ENCODE results near the gene CDK5RAP3. TPM values are rescaled to one million over a fixed set of nuclear protein-coding genes. Genes with fewer than 3 reads are reported as not detected.

The CDK5RAP3 gene
- total and polyA plus RNA-seq, 2 experiments from 2014 or later, result 92.6 to 106 TPM

- TF ChIP-seq CTCF (conservative IDR thresholded peaks at IDR 0.05; ENCODE audit: low read depth in 2 of 2) (no peak), ZNF114 (CRISPR knock-in tag; IDR thresholded peaks at IDR 0.05) (no peak), ZNF331 (CRISPR knock-in tag; IDR thresholded peaks at IDR 0.05; ENCODE audit: low read depth) (no peak), NANOG (IDR thresholded peaks at IDR 0.05; ENCODE audit: borderline replicate concordance) (no peak), POLR2AphosphoS5 (IDR thresholded peaks at IDR 0.05; ENCODE audit: low read depth) (no peak), STAT1 (IDR thresholded peaks at IDR 0.05; ENCODE audit: unreplicated experiment) (no peak), EZH2phosphoT487 (IDR thresholded peaks at IDR 0.05; ENCODE audit: unreplicated experiment) (no peak)
- TF ChIP-seq, protein P1, sequence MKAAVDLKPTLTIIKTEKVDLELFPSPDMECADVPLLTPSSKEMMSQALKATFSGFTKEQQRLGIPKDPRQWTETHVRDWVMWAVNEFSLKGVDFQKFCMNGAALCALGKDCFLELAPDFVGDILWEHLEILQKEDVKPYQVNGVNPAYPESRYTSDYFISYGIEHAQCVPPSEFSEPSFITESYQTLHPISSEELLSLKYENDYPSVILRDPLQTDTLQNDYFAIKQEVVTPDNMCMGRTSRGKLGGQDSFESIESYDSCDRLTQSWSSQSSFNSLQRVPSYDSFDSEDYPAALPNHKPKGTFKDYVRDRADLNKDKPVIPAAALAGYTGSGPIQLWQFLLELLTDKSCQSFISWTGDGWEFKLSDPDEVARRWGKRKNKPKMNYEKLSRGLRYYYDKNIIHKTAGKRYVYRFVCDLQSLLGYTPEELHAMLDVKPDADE (IDR thresholded peaks at IDR 0.05), result no peak
- TF ChIP-seq, protein P2, sequence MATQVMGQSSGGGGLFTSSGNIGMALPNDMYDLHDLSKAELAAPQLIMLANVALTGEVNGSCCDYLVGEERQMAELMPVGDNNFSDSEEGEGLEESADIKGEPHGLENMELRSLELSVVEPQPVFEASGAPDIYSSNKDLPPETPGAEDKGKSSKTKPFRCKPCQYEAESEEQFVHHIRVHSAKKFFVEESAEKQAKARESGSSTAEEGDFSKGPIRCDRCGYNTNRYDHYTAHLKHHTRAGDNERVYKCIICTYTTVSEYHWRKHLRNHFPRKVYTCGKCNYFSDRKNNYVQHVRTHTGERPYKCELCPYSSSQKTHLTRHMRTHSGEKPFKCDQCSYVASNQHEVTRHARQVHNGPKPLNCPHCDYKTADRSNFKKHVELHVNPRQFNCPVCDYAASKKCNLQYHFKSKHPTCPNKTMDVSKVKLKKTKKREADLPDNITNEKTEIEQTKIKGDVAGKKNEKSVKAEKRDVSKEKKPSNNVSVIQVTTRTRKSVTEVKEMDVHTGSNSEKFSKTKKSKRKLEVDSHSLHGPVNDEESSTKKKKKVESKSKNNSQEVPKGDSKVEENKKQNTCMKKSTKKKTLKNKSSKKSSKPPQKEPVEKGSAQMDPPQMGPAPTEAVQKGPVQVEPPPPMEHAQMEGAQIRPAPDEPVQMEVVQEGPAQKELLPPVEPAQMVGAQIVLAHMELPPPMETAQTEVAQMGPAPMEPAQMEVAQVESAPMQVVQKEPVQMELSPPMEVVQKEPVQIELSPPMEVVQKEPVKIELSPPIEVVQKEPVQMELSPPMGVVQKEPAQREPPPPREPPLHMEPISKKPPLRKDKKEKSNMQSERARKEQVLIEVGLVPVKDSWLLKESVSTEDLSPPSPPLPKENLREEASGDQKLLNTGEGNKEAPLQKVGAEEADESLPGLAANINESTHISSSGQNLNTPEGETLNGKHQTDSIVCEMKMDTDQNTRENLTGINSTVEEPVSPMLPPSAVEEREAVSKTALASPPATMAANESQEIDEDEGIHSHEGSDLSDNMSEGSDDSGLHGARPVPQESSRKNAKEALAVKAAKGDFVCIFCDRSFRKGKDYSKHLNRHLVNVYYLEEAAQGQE (IDR thresholded peaks at IDR 0.05; ENCODE audit: unreplicated experiment), result no peak
These were observed 57.8 kb downstream of the CDK5RAP3 start (continued) for GRCh38 chr17:48028736-48029135.

- H3F3A ChIP-seq (replicated peaks; ENCODE audit: low read depth), result 0 out of 2 replicates have a peak, but pooled peaks cover 4% of the 10 kb centered on the region
- H3K4me3 ChIP-seq, result no peak overlapping the region
- ATAC-seq (no peak), DNase-seq (ENCODE audit: low spot score) (no peak)
- H3K36me3 ChIP-seq (ENCODE audit: insufficient read depth), result no peaks in the 10 kb centered on the region
- H2AFZ ChIP-seq, result no peak overlapping the region
- Mint-ChIP-seq H3K27me3 (ENCODE audit: insufficient read depth, low read depth, poor library complexity) (peaks cover 23% of the 10 kb centered on the region), H3K27ac (no peak overlapping the region), H3K9me3 (no peaks in the 10 kb centered on the region), H3K4me3 (no peak overlapping the region), H3K4me1 (peaks cover 12% of the 10 kb centered on the region), H3K36me3 (ENCODE audit: low read depth) (no peaks in the 10 kb centered on the region)
- peaks cover 8% of the 10 kb centered on the region for H3K27me3 ChIP-seq (ENCODE audit: insufficient read depth)
- H3K9me2 ChIP-seq (ENCODE audit: insufficient read depth), result peaks cover 5% of the 10 kb centered on the region; the same call in 1 of the 2 replicates
- H3K27ac ChIP-seq (ENCODE audit: low read depth), result no peak overlapping the region
- H3K4me2 ChIP-seq, result no peak overlapping the region
- H3K79me2 ChIP-seq (replicated peaks; ENCODE audit: insufficient read depth), result no peaks in the 10 kb centered on the region
- H4K20me1 ChIP-seq (replicated peaks; ENCODE audit: insufficient read depth), result no peaks in the 10 kb centered on the region
- H3K4me1 ChIP-seq (ENCODE audit: insufficient read depth), result peaks cover 8% of the 10 kb centered on the region; the same call in 1 of the 2 replicates
- TF ChIP-seq STAT1 (IDR thresholded peaks at IDR 0.05; ENCODE audit: unreplicated experiment) (no peak), POLR2AphosphoS5 (IDR thresholded peaks at IDR 0.05; ENCODE audit: low read depth) (no peak), CREB1 (CRISPR knock-in tag; IDR thresholded peaks at IDR 0.05; ENCODE audit: low read depth) (no peak), CTCF (conservative IDR thresholded peaks at IDR 0.05; ENCODE audit: low read depth in 2 of 2) (no peak), ZNF331 (CRISPR knock-in tag; IDR thresholded peaks at IDR 0.05; ENCODE audit: low read depth) (no peak), NANOG (IDR thresholded peaks at IDR 0.05; ENCODE audit: borderline replicate concordance) (no peak), JUNB (IDR thresholded peaks at IDR 0.05; ENCODE audit: unreplicated experiment) (no peak), ZNF114 (CRISPR knock-in tag; IDR thresholded peaks at IDR 0.05) (no peak), EZH2 (IDR thresholded peaks at IDR 0.05; ENCODE audit: low read depth, unreplicated experiment) (no peak), EZH2phosphoT487 (IDR thresholded peaks at IDR 0.05; ENCODE audit: unreplicated experiment) (no peak)
- TF ChIP-seq, protein P2 (IDR thresholded peaks at IDR 0.05; ENCODE audit: unreplicated experiment), result no peak
- TF ChIP-seq, protein P1 (IDR thresholded peaks at IDR 0.05), result no peak
These were observed 59.6 kb downstream of the CDK5RAP3 start for GRCh38 chr17:48030531-48030930.
